GM23248 (cell line): ENCODE measurements around the gene FETUB.

Experiments used
- EZH2 ChIP-seq: fragments of 200-600 bp; sonication (generic); IDR thresholded peaks from 2 replicates; pipeline ENCODE4 v1.6.1; 2018; ENCODE audit warnings: antibody characterized with exemption, mild to moderate bottlenecking; ENCODE audit not compliant: insufficient read depth, poor library complexity, severe bottlenecking
- EZH2phosphoT487 ChIP-seq: fragments of 200-600 bp; sonication (generic); IDR thresholded peaks from 2 replicates; pipeline ENCODE4 v1.6.1; 2018; ENCODE audit warnings: antibody characterized with exemption, moderate library complexity, mild to moderate bottlenecking, low read depth; ENCODE audit not compliant: insufficient read depth

GRCh38 chr3:186653080-186653707 lies 13.0 kb downstream of the FETUB start:
- TF ChIP-seq EZH2 = no peak
- TF ChIP-seq EZH2phosphoT487 = no peak
